PFSK-1 (cell line): ENCODE results near the gene SEMA3B.

Source experiments
- FOXP2 ChIP-seq: optimal IDR thresholded peaks from 2 replicates; pipeline ENCODE3; 2011; ENCODE audit warnings: borderline replicate concordance, control low read depth, inconsistent platforms; ENCODE audit not compliant: insufficient read depth; ENCODE audit errors: extremely low read length, extremely low read depth
- POLR2AphosphoS5 ChIP-seq: IDR thresholded peaks from 2 replicates; pipeline ENCODE4 v1.6.1; 2012; ENCODE audit warnings: low read depth, mild to moderate bottlenecking, control low read depth, low read length, moderate library complexity
- SIN3A ChIP-seq: IDR thresholded peaks from 2 replicates; pipeline ENCODE4 v1.6.1; 2012; ENCODE audit warnings: mild to moderate bottlenecking, low read length, moderate library complexity, borderline replicate concordance; ENCODE audit not compliant: insufficient read depth
- TAF1 ChIP-seq: IDR thresholded peaks from 2 replicates; pipeline ENCODE4 v1.6.1; 2012; ENCODE audit warnings: low read length, control low read depth, borderline replicate concordance; ENCODE audit not compliant: insufficient read depth
- TF ChIP-seq, protein P1 (sequence below), 2 experiments: IDR thresholded peaks; 2 replicates each; pipeline versions ENCODE4 v1.6.1 to v1.8.0; 2011 to 2012; ENCODE audit warnings: low read depth in 2 of 2, low read length in 2 of 2, control low read depth in 1 of 2, inconsistent platforms in 1 of 2, mild to moderate bottlenecking in 1 of 2, moderate library complexity in 1 of 2; ENCODE audit not compliant: insufficient read depth in 1 of 2

The SEMA3B gene

DNA sequence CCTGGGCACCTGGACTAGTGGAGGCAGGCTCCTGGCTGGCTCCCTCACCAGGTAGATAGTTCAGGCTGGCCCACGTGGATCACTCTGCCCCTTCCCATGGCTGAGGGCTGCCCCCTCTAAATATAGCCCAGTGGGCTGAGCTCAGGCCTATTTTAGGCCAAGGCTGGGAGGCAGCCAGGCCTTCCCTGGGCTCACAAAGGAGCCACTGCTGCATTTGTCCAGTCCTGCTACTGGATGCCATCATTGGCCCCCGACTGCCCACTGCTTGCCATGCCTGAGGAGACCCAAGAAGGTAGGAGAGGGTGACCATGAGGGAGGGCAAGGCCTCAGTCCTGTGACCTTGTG is 9.9 kb downstream of the SEMA3B start, which contains the start of gene LSMEM2:
LSMEM2 (plus strand) TSS at position 208 of the 345 bp plus-strand sequence; CDS start at position 235, 27 bp downstream.
- TF ChIP-seq TAF1: no peak
- no peak for TF ChIP-seq POLR2AphosphoS5
- no peak for TF ChIP-seq FOXP2
- TF ChIP-seq, protein P1, sequence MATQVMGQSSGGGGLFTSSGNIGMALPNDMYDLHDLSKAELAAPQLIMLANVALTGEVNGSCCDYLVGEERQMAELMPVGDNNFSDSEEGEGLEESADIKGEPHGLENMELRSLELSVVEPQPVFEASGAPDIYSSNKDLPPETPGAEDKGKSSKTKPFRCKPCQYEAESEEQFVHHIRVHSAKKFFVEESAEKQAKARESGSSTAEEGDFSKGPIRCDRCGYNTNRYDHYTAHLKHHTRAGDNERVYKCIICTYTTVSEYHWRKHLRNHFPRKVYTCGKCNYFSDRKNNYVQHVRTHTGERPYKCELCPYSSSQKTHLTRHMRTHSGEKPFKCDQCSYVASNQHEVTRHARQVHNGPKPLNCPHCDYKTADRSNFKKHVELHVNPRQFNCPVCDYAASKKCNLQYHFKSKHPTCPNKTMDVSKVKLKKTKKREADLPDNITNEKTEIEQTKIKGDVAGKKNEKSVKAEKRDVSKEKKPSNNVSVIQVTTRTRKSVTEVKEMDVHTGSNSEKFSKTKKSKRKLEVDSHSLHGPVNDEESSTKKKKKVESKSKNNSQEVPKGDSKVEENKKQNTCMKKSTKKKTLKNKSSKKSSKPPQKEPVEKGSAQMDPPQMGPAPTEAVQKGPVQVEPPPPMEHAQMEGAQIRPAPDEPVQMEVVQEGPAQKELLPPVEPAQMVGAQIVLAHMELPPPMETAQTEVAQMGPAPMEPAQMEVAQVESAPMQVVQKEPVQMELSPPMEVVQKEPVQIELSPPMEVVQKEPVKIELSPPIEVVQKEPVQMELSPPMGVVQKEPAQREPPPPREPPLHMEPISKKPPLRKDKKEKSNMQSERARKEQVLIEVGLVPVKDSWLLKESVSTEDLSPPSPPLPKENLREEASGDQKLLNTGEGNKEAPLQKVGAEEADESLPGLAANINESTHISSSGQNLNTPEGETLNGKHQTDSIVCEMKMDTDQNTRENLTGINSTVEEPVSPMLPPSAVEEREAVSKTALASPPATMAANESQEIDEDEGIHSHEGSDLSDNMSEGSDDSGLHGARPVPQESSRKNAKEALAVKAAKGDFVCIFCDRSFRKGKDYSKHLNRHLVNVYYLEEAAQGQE (IDR thresholded peaks at IDR 0.05; ENCODE audit: insufficient read depth in 1 of 2, low read depth in 2 of 2, low read length in 2 of 2): no peak
- TF ChIP-seq SIN3A: no peak

DNA sequence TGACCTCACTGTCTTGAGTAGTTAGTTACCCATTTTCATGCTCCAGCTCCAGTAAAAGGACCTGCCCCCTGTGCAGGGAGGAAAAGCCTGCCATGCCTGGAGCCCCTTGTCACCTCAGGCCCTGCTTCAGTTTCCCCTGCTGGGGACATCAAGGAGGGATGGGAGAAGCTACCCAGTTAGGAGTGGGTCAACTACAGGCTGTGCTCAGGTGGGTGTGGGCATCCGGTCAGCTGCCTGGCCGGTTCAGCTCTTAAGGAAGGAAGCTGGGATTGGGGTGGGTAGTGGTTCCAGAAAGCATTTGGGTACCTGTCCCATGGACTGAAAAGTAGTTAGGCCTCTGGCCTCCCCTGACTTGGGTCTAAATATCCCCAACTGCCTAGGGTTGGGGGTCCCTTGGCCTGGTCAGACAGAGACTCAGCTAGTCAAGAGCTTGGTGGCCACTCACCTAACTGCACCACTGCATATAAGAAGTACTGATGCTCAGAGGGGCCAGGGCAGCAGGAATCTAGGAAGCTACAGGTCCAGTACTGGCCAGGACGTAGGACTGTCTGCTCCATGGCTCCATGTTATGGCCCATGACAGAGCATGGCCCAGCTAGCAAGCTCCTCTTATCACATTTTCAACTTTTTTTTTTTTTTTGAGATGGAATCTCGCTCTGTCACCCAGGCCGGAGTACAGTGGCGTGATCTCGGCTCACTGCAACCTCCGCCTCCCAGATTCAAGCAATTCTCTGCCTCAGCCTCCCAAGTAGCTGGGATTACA is 10.5 kb downstream of the SEMA3B start:
- TF ChIP-seq TAF1 (no peak), SIN3A (no peak), POLR2AphosphoS5 (no peak), FOXP2 (no peak)
- TF ChIP-seq, protein P1 (IDR thresholded peaks at IDR 0.05; ENCODE audit: insufficient read depth in 1 of 2, low read depth in 2 of 2, low read length in 2 of 2): no peak

DNA sequence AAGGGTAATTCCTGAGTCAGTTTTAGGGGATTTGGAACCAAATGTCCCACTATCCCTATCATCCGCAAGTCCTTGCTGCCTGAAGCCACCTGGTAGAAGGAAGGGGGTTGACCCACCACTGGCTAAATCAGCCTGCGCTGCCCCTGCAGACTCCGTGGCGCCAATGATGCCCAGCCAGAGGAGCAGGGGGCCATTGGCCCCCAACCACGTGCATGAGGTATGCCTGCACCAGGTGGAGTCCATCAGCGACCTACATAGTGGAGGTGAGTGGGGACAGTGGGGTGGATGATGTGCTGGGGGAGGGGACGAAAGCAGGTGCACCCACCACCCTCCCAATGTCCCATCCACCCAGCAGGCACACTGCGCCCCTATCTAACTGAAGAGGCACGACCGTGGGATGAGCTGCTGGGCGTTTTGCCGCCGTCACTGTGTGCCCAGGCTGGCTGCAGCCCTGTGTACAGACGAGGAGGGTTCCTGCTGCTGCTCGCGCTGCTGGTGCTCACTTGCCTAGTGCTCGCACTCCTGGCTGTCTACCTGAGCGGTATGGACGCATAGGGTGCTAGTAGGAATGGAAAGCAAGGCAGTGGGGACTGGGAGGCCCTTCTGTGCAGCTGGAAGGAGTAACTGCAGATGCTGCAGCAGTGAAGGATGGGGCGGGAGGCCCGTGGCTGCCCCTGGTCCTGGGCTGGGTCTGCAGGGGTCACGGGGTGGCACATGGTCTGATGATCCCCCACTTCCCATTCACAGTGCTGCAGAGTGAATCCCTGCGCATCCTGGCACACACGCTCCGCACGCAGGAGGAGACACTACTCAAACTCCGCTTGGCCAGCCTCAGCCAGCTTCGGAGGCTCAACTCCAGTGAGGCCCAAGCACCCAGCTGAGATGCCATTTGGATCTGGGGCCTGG is 17.6 kb downstream of the SEMA3B start:
- TF ChIP-seq, protein P1 (IDR thresholded peaks at IDR 0.05; ENCODE audit: insufficient read depth in 1 of 2, low read depth in 2 of 2, low read length in 2 of 2): no peak
- TF ChIP-seq POLR2AphosphoS5 (no peak), TAF1 (no peak), SIN3A (no peak), FOXP2 (no peak)

DNA sequence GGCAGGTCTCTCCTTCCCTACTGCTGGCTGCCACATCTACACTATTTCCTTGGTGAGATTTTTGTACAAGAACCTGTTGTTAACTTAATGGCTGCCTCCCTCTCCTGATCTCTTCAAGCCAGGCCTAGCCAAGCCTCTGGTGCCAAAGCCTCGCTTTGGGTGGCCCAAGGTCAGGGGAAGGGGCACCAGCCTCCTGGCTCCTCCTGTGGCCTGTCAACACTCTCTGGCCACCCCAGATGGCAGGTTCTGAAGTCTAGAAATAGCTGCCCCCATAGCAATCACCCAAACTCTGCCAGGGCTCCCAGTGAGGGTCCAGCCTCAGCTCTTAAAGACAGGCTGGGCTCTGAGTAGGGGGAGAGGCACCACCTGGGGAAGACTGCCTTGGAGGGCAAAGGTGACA is 18.3 kb downstream of the SEMA3B start:
- no peak for TF ChIP-seq FOXP2
- no peak for TF ChIP-seq POLR2AphosphoS5
- no peak for TF ChIP-seq TAF1
- TF ChIP-seq, protein P1 (IDR thresholded peaks at IDR 0.05; ENCODE audit: insufficient read depth in 1 of 2, low read depth in 2 of 2, low read length in 2 of 2): no peak
- TF ChIP-seq SIN3A: no peak
